Measurements from ENCODE around the gene EMILIN3. TPM values are rescaled to one million over a fixed set of nuclear protein-coding genes. Genes with fewer than 3 reads are reported as not detected.

Gene EMILIN3
- total and polyA plus RNA-seq, 2 of the 4 experiments (the other 2 are of a cell fraction), result under 0.01 to 0.07 TPM

- no peak for TF ChIP-seq MAFK (IDR thresholded peaks at IDR 0.05; ENCODE audit: low read depth, low read length)
- TF ChIP-seq, protein P1, sequence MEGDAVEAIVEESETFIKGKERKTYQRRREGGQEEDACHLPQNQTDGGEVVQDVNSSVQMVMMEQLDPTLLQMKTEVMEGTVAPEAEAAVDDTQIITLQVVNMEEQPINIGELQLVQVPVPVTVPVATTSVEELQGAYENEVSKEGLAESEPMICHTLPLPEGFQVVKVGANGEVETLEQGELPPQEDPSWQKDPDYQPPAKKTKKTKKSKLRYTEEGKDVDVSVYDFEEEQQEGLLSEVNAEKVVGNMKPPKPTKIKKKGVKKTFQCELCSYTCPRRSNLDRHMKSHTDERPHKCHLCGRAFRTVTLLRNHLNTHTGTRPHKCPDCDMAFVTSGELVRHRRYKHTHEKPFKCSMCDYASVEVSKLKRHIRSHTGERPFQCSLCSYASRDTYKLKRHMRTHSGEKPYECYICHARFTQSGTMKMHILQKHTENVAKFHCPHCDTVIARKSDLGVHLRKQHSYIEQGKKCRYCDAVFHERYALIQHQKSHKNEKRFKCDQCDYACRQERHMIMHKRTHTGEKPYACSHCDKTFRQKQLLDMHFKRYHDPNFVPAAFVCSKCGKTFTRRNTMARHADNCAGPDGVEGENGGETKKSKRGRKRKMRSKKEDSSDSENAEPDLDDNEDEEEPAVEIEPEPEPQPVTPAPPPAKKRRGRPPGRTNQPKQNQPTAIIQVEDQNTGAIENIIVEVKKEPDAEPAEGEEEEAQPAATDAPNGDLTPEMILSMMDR (conservative IDR thresholded peaks at IDR 0.05; ENCODE audit: low read depth, low read length), result no peak
- no peak for TF ChIP-seq RAD21 (IDR thresholded peaks at IDR 0.05; ENCODE audit: low read length)
- no peak for TF ChIP-seq RFX5 (IDR thresholded peaks at IDR 0.05; ENCODE audit: low read depth, low read length)
- no peak for TF ChIP-seq BHLHE40 (IDR thresholded peaks at IDR 0.05; ENCODE audit: low read depth, low read length)
- no peak for TF ChIP-seq USF2 (IDR thresholded peaks at IDR 0.05; ENCODE audit: low read depth, low read length)
- no peak for TF ChIP-seq CHD1 (IDR thresholded peaks at IDR 0.05; ENCODE audit: low read depth, low read length)
- TF ChIP-seq MAZ (IDR thresholded peaks at IDR 0.05; ENCODE audit: borderline replicate concordance, low read depth, low read length), result no peak
- TF ChIP-seq ELK1 (IDR thresholded peaks at IDR 0.05; ENCODE audit: borderline replicate concordance, low read depth, low read length), result no peak
- TF ChIP-seq MXI1 (IDR thresholded peaks at IDR 0.05; ENCODE audit: borderline replicate concordance, low read depth, low read length), result no peak
- TF ChIP-seq FOS (IDR thresholded peaks at IDR 0.05; ENCODE audit: low read depth, low read length), result no peak
- no peak for TF ChIP-seq CEBPB (IDR thresholded peaks at IDR 0.05; ENCODE audit: low read depth, low read length)
- TF ChIP-seq RCOR1 (IDR thresholded peaks at IDR 0.05; ENCODE audit: insufficient replicate concordance, low read length), result no peak
- TF ChIP-seq NFE2L2 (IDR thresholded peaks at IDR 0.05; ENCODE audit: low read depth, low read length), result no peak
- no peak for TF ChIP-seq POLR2A (IDR thresholded peaks at IDR 0.05; ENCODE audit: low read depth, low read length)
- TF ChIP-seq SMC3 (IDR thresholded peaks at IDR 0.05; ENCODE audit: low read depth, low read length), result no peak
- H3K9me3 ChIP-seq (ENCODE audit: control insufficient read depth, insufficient read depth, low read length), result no peaks in the 10 kb centered on the region
Measured at GRCh38 chr20:41362748-41363140, 3.9 kb downstream of the EMILIN3 start.

More at GRCh38 chr20:41362748-41363140, 3.9 kb downstream of the EMILIN3 start:
- POLR2A ChIA-PET (ENCODE audit: unreplicated experiment), result no interaction called here
- ATAC-seq (ENCODE audit: low read depth), result no peak
- Histone ChIP-seq H3K18ac (ENCODE audit: low read depth, low read length) (no peak overlapping the region), H2BK20ac (ENCODE audit: low read depth, low read length) (no peak overlapping the region), H3K36me3 (ENCODE audit: control insufficient read depth, insufficient read depth, low read length) (no peaks in the 10 kb centered on the region), H2BK15ac (ENCODE audit: low read depth, low read length) (no peak overlapping the region), H2BK120ac (ENCODE audit: low read depth, low read length) (no peak overlapping the region), H4K20me1 (ENCODE audit: insufficient read depth, low read length) (peaks cover 4% of the 10 kb centered on the region; the same call in 1 of the 2 replicates), H3K27ac (ENCODE audit: insufficient read depth, low read length) (no peak overlapping the region), H3K4me1 (ENCODE audit: control insufficient read depth, insufficient read depth, low read length) (no peaks in the 10 kb centered on the region), H3K4ac (ENCODE audit: low read depth, low read length) (no peak overlapping the region), H2AFZ (replicated peaks; ENCODE audit: low read length, poor library complexity) (no peak overlapping the region), H3K9me1 (ENCODE audit: insufficient read depth, low read length) (no peaks in the 10 kb centered on the region), H4K91ac (ENCODE audit: insufficient read depth, low read depth, low read length) (no peak overlapping the region), H3K4me2 (ENCODE audit: low read depth, low read length) (no peak overlapping the region), H3K23ac (ENCODE audit: low read depth, low read length) (no peak overlapping the region), H2AK9ac (replicated peaks; ENCODE audit: low read depth, low read length, poor library complexity) (no peak overlapping the region), H3K9ac (ENCODE audit: low read depth, low read length) (no peak overlapping the region), H3K27me3 (ENCODE audit: control insufficient read depth, insufficient read depth, low read length) (peaks cover 40% of the 10 kb centered on the region), H3K56ac (ENCODE audit: extremely low read depth, insufficient read depth, low read length) (no peak overlapping the region), H4K8ac (ENCODE audit: low read depth in 2 of 2, low read length in 2 of 2) (no peak overlapping the region), H2BK5ac (ENCODE audit: low read depth, low read length, poor library complexity, severe bottlenecking) (no peak overlapping the region), H4K5ac (ENCODE audit: low read depth, low read length) (no peak overlapping the region), H3K4me3 (ENCODE audit: insufficient read depth, low read depth, low read length) (no peak overlapping the region), H3K79me1 (ENCODE audit: low read depth in 1 of 2, low read length in 2 of 2) (no peaks in the 10 kb centered on the region), H2AK5ac (ENCODE audit: low read depth, low read length) (no peak overlapping the region), H3K14ac (replicated peaks; ENCODE audit: low read depth, low read length) (no peak overlapping the region)
- in situ Hi-C loops (cut with MboI; ENCODE audit: low sequenced_read_pairs), result no loop called here
- no peak for DNase-seq
- BruUV-seq (replicated peaks), result no TSS peak
- CTCF ChIA-PET, result no interaction called here
- intact Hi-C loops (cut with micrococcal nuclease), result no loop called here
- whole genome bisulfite sequencing, 2 experiments (ENCODE audit: extremely low coverage in 2 of 2, insufficient read length in 1 of 2), result no CpG with 5 or more reads among the region's 5 CpGs
- dilution Hi-C loops (cut with HindIII; ENCODE audit: low sequenced_read_pairs, unreplicated experiment), result no loop called here

Measured in IMR-90 (cell line).